ENCODE data around the gene SSR4. TPM values are rescaled to one million over a fixed set of nuclear protein-coding genes. Genes with fewer than 3 reads are reported as not detected.
"Not testable (repeated sequence)": the region's sequence is repeated elsewhere in the genome, so short reads cannot be mapped to it uniquely, and the experiment has no call there.

The SSR4 gene
- total RNA-seq, 1 experiment from 2014 or later, result 182 TPM

DNA sequence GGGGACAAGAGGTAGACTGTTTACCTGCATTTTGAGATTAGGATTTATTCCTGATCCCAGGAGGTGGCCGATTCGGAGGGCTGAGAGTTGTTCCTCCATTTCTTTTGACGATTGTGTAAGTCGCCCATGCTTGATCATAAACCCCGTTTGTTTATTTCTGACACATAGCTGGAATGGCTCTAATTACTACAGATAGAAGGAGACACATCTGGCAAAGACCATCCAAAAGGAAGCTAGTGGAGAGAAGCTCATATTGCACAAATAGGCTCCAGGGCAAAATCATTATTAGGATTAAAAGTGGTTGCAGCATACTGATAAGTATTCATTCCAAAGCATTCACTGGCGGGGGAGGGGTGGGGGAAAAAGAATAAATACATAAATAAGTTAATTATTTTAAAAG lies 47.5 kb upstream of the SSR4 start:
- H3K4me3 ChIP-seq (replicated peaks in 1 of 2; ENCODE audit: low read depth in 1 of 2, low read length in 2 of 2); H3K36me3 ChIP-seq (ENCODE audit: control insufficient read depth in 1 of 2, insufficient read depth in 2 of 2, low read length in 2 of 2); H3K27me3 ChIP-seq (ENCODE audit: insufficient read depth, low read length); H3K9me3 ChIP-seq (ENCODE audit: control insufficient read depth in 1 of 2, insufficient read depth in 1 of 2, low read depth in 1 of 2, low read length in 2 of 2); H4K20me1 ChIP-seq (ENCODE audit: insufficient read depth); CTCF ChIA-PET; H3K4me1 ChIP-seq (ENCODE audit: control insufficient read depth in 1 of 2, insufficient read depth in 2 of 2, low read length in 2 of 2); H3K4me2 ChIP-seq (ENCODE audit: low read length); BruUV-seq (replicated peaks); H3K9me2 ChIP-seq (ENCODE audit: insufficient read depth); ATAC-seq; POLR2A ChIA-PET; DNase-seq (ENCODE audit: low read depth, low spot score); H3K27ac ChIP-seq (ENCODE audit: low read depth, low read length); RAD21 ChIA-PET (ENCODE audit: low non-redundant PET in 1 of 2, low total read pairs in 2 of 2, uncharacterized antibody in 2 of 2, unreplicated experiment in 2 of 2); H3K9ac ChIP-seq (ENCODE audit: low read length); H2AFZ ChIP-seq (ENCODE audit: low read depth, low read length, poor library complexity, severe bottlenecking); intact Hi-C loops (cut with micrococcal nuclease); H3K79me2 ChIP-seq (ENCODE audit: insufficient read depth, low read length): not testable (repeated sequence)

DNA sequence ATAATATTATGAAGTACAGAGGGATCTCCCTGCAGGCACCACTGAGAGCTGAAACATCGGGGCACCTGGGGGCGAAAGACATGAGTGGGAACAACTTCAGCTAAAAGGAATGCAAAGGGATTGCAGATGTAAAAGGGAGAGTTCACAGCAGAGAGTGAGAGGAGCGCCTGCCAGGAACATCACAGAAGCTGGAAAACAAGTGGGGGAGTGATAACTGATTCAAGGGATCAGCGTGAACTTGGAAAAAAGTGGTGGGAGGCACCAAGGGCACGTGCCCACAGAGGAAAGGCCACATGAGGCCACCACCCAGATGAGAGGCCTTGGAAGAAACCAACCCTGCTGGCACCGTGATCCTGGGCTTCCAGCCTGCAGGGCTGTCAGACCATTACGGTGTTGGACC lies 45.5 kb upstream of the SSR4 start:
- POLR2A ChIA-PET; H3K9me3 ChIP-seq (ENCODE audit: control insufficient read depth in 1 of 2, insufficient read depth in 1 of 2, low read depth in 1 of 2, low read length in 2 of 2); H3K27me3 ChIP-seq (ENCODE audit: insufficient read depth, low read length); H4K20me1 ChIP-seq (ENCODE audit: insufficient read depth); BruUV-seq (replicated peaks); H2AFZ ChIP-seq (ENCODE audit: low read depth, low read length, poor library complexity, severe bottlenecking); intact Hi-C loops (cut with micrococcal nuclease); H3K27ac ChIP-seq (ENCODE audit: low read depth, low read length); H3K4me3 ChIP-seq (replicated peaks in 1 of 2; ENCODE audit: low read depth in 1 of 2, low read length in 2 of 2); DNase-seq (ENCODE audit: low read depth, low spot score); H3K36me3 ChIP-seq (ENCODE audit: control insufficient read depth in 1 of 2, insufficient read depth in 2 of 2, low read length in 2 of 2); H3K9ac ChIP-seq (ENCODE audit: low read length); CTCF ChIA-PET; H3K79me2 ChIP-seq (ENCODE audit: insufficient read depth, low read length); H3K9me2 ChIP-seq (ENCODE audit: insufficient read depth); ATAC-seq; RAD21 ChIA-PET (ENCODE audit: low non-redundant PET in 1 of 2, low total read pairs in 2 of 2, uncharacterized antibody in 2 of 2, unreplicated experiment in 2 of 2); H3K4me1 ChIP-seq (ENCODE audit: control insufficient read depth in 1 of 2, insufficient read depth in 2 of 2, low read length in 2 of 2); H3K4me2 ChIP-seq (ENCODE audit: low read length): not testable (repeated sequence)

DNA sequence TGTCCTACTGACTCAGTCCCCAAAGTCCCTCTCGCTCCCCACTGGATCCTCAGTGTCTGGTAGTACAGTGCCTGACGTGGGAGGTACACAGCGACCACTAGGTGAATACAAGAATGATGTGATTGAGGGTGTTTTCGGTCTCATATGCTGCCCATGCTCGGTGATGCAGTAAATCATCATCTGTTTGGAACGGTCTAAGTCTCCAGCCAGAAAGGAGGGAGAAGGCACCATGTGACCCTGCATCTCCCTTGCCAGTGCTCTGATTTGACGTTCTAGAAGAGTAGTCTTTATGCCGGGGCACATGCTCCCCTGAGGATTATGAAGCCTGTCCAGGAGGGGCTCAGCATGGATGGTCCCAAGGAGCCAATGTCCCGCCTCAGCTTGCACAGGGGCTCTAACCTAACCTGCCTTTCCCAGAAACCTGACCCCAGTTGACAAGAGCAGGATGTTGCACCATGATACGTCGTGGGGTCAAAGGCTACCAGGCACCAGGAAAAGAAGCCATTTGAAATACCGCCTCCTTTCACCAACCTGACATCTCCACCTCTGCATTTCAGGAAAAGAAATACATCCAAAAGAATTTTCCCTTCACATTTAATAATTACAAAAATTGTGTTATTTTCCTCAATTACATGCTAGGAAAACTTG lies 44.2 kb upstream of the SSR4 start:
- POLR2A ChIA-PET, result no interaction called here
- intact Hi-C loops (cut with micrococcal nuclease), result no loop called here
- ATAC-seq, result no peak

More for the DNA sequence above, 44.2 kb upstream of the SSR4 start:
- CTCF ChIA-PET, result no interaction called here
- no TSS peak for BruUV-seq (replicated peaks)
- TF ChIP-seq EZH2phosphoT487 (IDR thresholded peaks at IDR 0.05; ENCODE audit: borderline replicate concordance), result no peak
- DNase-seq (ENCODE audit: low read depth, low spot score), result no peak
- H2AFZ ChIP-seq (ENCODE audit: low read depth, low read length, poor library complexity, severe bottlenecking), result no peak overlapping the region
- no peaks in the 10 kb centered on the region for H3K27me3 ChIP-seq (ENCODE audit: insufficient read depth, low read length)
- H3K9me3 ChIP-seq (ENCODE audit: control insufficient read depth in 1 of 2, insufficient read depth in 1 of 2, low read depth in 1 of 2, low read length in 2 of 2), result no peaks in the 10 kb centered on the region
- H3K9ac ChIP-seq (ENCODE audit: low read length), result no peak overlapping the region
- no peaks in the 10 kb centered on the region for H3K79me2 ChIP-seq (ENCODE audit: insufficient read depth, low read length)
- H3K36me3 ChIP-seq (ENCODE audit: control insufficient read depth in 1 of 2, insufficient read depth in 2 of 2, low read length in 2 of 2), result no peaks in the 10 kb centered on the region
- no peaks in the 10 kb centered on the region for H3K9me2 ChIP-seq (ENCODE audit: insufficient read depth)
- no peak overlapping the region for H3K4me3 ChIP-seq (replicated peaks in 1 of 2; ENCODE audit: low read depth in 1 of 2, low read length in 2 of 2)
- no peak overlapping the region for H3K4me2 ChIP-seq (ENCODE audit: low read length)
- no peaks in the 10 kb centered on the region for H4K20me1 ChIP-seq (ENCODE audit: insufficient read depth)
- no peak overlapping the region for H3K27ac ChIP-seq (ENCODE audit: low read depth, low read length)
- RAD21 ChIA-PET (ENCODE audit: low non-redundant PET in 1 of 2, low total read pairs in 2 of 2, uncharacterized antibody in 2 of 2, unreplicated experiment in 2 of 2), result no interaction called here
- no peaks in the 10 kb centered on the region for H3K4me1 ChIP-seq (ENCODE audit: control insufficient read depth in 1 of 2, insufficient read depth in 2 of 2, low read length in 2 of 2)

All from HCT116 (cell line).